Tibial nerve (tissue), 4 donors: ENCODE measurements around the gene CAVIN1. TPM values are rescaled to one million over a fixed set of nuclear protein-coding genes. Genes with fewer than 3 reads are reported as not detected.
A peak's percentile ranks its signal among the peaks of the same experiment; 100 is the strongest.
"Not testable (repeated sequence)": the region's sequence is repeated elsewhere in the genome, so short reads cannot be mapped to it uniquely, and the experiment has no call there.

Source experiments
- DNase-seq, 2 donors: peaks; one replicate each; pipeline ENCODE4 v3.0.0-alpha.2; 2019; ENCODE audit warnings: low spot score in 2 of 2
- H3K27ac ChIP-seq, 4 donors: fragments of 200-600 bp; sonication (generic) in 3 of 4; one replicate each; pipeline ENCODE4 v1.5.1; 2017 to 2019; ENCODE audit warnings: mild to moderate bottlenecking in 1 of 4
- H3K27me3 ChIP-seq, 2 donors: fragments of 200-600 bp; sonication (generic) in 1 of 2; one replicate each; pipeline versions ENCODE4 v1.5.1 to v1.6.0; 2017 to 2019
- H3K36me3 ChIP-seq, 3 donors: fragments of 200-600 bp; sonication (generic); one replicate each; pipeline ENCODE4 v1.5.1; 2018 to 2019
- H3K4me1 ChIP-seq, 4 donors: fragments of 200-600 bp; sonication (generic) in 3 of 4; one replicate each; pipeline ENCODE4 v1.5.1; 2017 to 2019
- H3K4me3 ChIP-seq, 4 donors: fragments of 200-600 bp; sonication (generic) in 3 of 4; one replicate each; pipeline ENCODE4 v1.5.1; 2017 to 2019; ENCODE audit warnings: mild to moderate bottlenecking in 1 of 4, moderate library complexity in 1 of 4
- H3K9me3 ChIP-seq, 4 donors: fragments of 200-600 bp; sonication (generic) in 3 of 4; one replicate each; pipeline ENCODE4 v1.5.1; 2017 to 2019
- EP300 ChIP-seq, 2 donors: sonication (generic); formaldehyde crosslinking; IDR thresholded peaks; one replicate each; pipeline ENCODE4 v1.6.1; 2017; ENCODE audit warnings: antibody characterized with exemption in 2 of 2, mild to moderate bottlenecking in 1 of 2
- POLR2A ChIP-seq, 2 donors: fragments of 450-650 bp; IDR thresholded peaks; one replicate each; pipeline ENCODE4 v1.6.1; 2017; ENCODE audit warnings: antibody characterized with exemption in 2 of 2, mild to moderate bottlenecking in 2 of 2, moderate library complexity in 2 of 2
- WGBS, 2 donors: methylation state at CpG; one replicate each; pipeline ENCODE4 v1.1.5; 2018; 5-methylcytosine and 5-hydroxymethylcytosine counted together
- total RNA-seq, 4 donors: library from RNA; depleted of rRNA; stranded (reverse); fragments of >200 nt; gene quantifications; one replicate each; pipeline ENCODE4 v1.1.0, GENCODE V29; 2016
- TF ChIP-seq, protein P1 (sequence below), 5 experiments: fragments of 200-600 bp in 3 of 5; fragments of 450-650 bp in 2 of 5; sonication (generic) in 3 of 5; IDR thresholded peaks; one replicate each; pipeline ENCODE4 v1.5.1; 2016 to 2019; ENCODE audit warnings: antibody characterized with exemption in 5 of 5, mild to moderate bottlenecking in 3 of 5, moderate library complexity in 2 of 5

CAVIN1 gene
- total RNA-seq, 4 donors from 2014 or later = 441 to 784 (median 706) TPM

DNA sequence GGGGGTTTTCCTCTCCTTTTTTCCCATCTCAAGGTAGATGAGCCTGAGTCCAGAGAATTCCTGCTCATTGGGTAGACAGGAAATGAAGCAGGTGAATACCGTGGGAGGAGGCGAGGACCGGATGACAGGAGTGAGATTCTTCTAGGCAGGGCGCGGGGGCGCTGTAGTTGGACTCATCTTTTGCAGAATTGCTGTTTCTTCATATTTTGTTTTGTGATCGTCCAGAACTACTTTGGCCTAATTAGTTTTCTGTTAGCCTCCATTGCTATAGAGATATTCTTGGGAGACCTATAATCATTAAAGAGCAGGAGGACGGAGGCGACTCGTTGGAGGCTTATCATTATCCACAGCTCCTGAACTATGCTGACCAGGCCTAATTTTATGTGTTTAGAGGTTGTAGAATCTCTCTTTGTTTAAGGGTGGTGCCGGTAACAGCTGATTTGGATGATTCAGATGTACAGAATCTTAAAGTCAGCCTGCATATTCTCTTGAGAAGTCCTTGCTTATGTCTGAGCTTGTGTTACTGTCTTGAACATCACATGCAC, 36.3 kb upstream of the CAVIN1 start:
- peaks cover 0 to 28% (median 0%) of the 10 kb centered on the region in 3 donors for H3K36me3 ChIP-seq
- no peaks in the 10 kb centered on the region for H3K27me3 ChIP-seq
- TF ChIP-seq EP300 (IDR thresholded peaks at IDR 0.05) = no peak
- TF ChIP-seq, protein P1, sequence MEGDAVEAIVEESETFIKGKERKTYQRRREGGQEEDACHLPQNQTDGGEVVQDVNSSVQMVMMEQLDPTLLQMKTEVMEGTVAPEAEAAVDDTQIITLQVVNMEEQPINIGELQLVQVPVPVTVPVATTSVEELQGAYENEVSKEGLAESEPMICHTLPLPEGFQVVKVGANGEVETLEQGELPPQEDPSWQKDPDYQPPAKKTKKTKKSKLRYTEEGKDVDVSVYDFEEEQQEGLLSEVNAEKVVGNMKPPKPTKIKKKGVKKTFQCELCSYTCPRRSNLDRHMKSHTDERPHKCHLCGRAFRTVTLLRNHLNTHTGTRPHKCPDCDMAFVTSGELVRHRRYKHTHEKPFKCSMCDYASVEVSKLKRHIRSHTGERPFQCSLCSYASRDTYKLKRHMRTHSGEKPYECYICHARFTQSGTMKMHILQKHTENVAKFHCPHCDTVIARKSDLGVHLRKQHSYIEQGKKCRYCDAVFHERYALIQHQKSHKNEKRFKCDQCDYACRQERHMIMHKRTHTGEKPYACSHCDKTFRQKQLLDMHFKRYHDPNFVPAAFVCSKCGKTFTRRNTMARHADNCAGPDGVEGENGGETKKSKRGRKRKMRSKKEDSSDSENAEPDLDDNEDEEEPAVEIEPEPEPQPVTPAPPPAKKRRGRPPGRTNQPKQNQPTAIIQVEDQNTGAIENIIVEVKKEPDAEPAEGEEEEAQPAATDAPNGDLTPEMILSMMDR (IDR thresholded peaks at IDR 0.05) = peak in 3 of 5 experiments; percentile 23 to 37 (median 29)
- peaks cover 0 to 43% (median 29%) of the 10 kb centered on the region in 4 donors for H3K4me1 ChIP-seq
- no peaks in the 10 kb centered on the region for H3K9me3 ChIP-seq
- H3K4me3 ChIP-seq = peak overlapping the region; percentile 66 to 80 (median 72)
- DNase-seq = peak; percentile 64 to 72
- peak overlapping the region; percentile 95 to 98 (median 97) for H3K27ac ChIP-seq
- WGBS, 2 donors = 2 to 4% methylated on average over 11 of the region's 11 CpGs

- peak within 1 kb of the TSS; percentile 95 to 98 (median 97) for H3K27ac ChIP-seq
These were observed 35.6 kb upstream of the CAVIN1 start, which contains the start of gene ATP6V0A1 for GRCh38 chr17:42458497-42459255. Gene ATP6V0A1 (plus strand): TSS chr17:42458878. CDS start chr17:42460895, 2,017 bp downstream.

GRCh38 chr17:42457107-42457792, 34.2 kb upstream of the CAVIN1 start:
- H3K27me3 ChIP-seq = no peaks in the 10 kb centered on the region
- peaks cover 0 to 15% (median 0%) of the 10 kb centered on the region in 3 donors for H3K36me3 ChIP-seq
- H3K4me3 ChIP-seq = no peak overlapping the region
- DNase-seq = peak in 1 of 2 donors; percentile 34
- WGBS, 2 donors = 38 to 44% methylated on average over 6 of the region's 6 CpGs
- no peaks in the 10 kb centered on the region for H3K9me3 ChIP-seq
- TF ChIP-seq EP300 (IDR thresholded peaks at IDR 0.05) = no peak
- TF ChIP-seq POLR2A (IDR thresholded peaks at IDR 0.05) = no peak
- TF ChIP-seq, protein P1 (IDR thresholded peaks at IDR 0.05) = no peak
- H3K27ac ChIP-seq = peak overlapping the region; percentile 95 to 98 (median 97)
- H3K4me1 ChIP-seq = peaks cover 0 to 35% (median 29%) of the 10 kb centered on the region in 4 donors

More at GRCh38 chr17:42458497-42459255, 35.6 kb upstream of the CAVIN1 start, which contains the start of gene ATP6V0A1:
- TF ChIP-seq EP300 (IDR thresholded peaks at IDR 0.05) = peak; percentile 67 to 96
- TF ChIP-seq, protein P1 (IDR thresholded peaks at IDR 0.05) = peak in 1 of 5 experiments; percentile 17
- peak; percentile 44 to 94 for TF ChIP-seq POLR2A (IDR thresholded peaks at IDR 0.05)
- 1 to 2% methylated on average over 26 to 43 of the region's 45 CpGs for WGBS, 2 donors
- H3K4me1 ChIP-seq = peaks cover 0 to 37% (median 29%) of the 10 kb centered on the region in 4 donors
- peaks cover 0 to 21% (median 0%) of the 10 kb centered on the region in 3 donors for H3K36me3 ChIP-seq
- H3K4me3 ChIP-seq = peak within 1 kb of the TSS; percentile 66 to 80 (median 72)
- DNase-seq = peak; percentile 90 to 93
- no peaks in the 10 kb centered on the region for H3K9me3 ChIP-seq
- H3K27me3 ChIP-seq = no peaks in the 10 kb centered on the region

GRCh38 chr17:42456223-42457106, 33.4 kb upstream of the CAVIN1 start:
- no peaks in the 10 kb centered on the region for H3K9me3 ChIP-seq
- H3K36me3 ChIP-seq = peaks cover 0 to 7% (median 0%) of the 10 kb centered on the region in 3 donors
- H3K4me3 ChIP-seq = no peak overlapping the region
- DNase-seq = peak in 1 of 2 donors; percentile 55
- peak overlapping the region; percentile 66 to 98 (median 96) for H3K27ac ChIP-seq
- WGBS, 2 donors = 47 to 52% methylated on average over 5 of the region's 5 CpGs
- peaks cover 0 to 35% (median 27%) of the 10 kb centered on the region in 4 donors for H3K4me1 ChIP-seq
- peak; percentile 58 to 80 for TF ChIP-seq EP300 (IDR thresholded peaks at IDR 0.05)
- no peak for TF ChIP-seq POLR2A (IDR thresholded peaks at IDR 0.05)
- TF ChIP-seq, protein P1 (IDR thresholded peaks at IDR 0.05) = peak in 1 of 5 experiments; percentile 17
- H3K27me3 ChIP-seq = no peaks in the 10 kb centered on the region

- WGBS, 2 donors = 86 to 93% methylated on average over 6 of the region's 6 CpGs
- H3K27me3 ChIP-seq, H3K4me3 ChIP-seq, H3K27ac ChIP-seq, H3K36me3 ChIP-seq, H3K9me3 ChIP-seq, DNase-seq: not testable (repeated sequence)
- peaks cover 0 to 26% (median 15%) of the 10 kb centered on the region in 4 donors for H3K4me1 ChIP-seq
These were observed 31.9 kb upstream of the CAVIN1 start for GRCh38 chr17:42454987-42455386.
